HG03159 (cell line): Measurements from ENCODE around the gene FMNL2.

Experiments
- ATAC-seq: cut with Tn5 transposase; IDR thresholded peaks from one replicate; pipeline ENCODE4 v1.9.1; 2021; ENCODE audit warnings: mild to moderate bottlenecking, moderate library complexity; ENCODE audit not compliant: unreplicated experiment

Gene FMNL2

DNA sequence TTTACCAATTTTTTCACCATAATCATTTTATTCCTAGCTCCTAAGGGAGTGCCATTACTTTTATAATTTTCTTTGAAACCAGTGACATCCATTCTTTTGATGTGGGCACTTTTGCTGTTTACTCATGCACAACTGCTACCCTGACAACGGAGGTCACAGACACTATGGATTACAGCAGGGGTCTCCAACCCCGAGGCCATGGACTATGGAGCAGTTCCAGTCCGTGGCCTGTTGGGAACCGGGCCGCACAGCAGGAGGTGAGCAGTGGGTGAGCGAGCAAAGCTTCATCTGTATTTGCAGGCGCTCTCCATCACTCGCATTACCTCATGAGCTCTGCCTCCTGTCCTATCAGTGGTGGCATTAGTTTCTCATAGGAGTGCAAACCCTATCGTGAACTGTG is 347.7 kb downstream of the FMNL2 start:
- no peak for ATAC-seq

DNA sequence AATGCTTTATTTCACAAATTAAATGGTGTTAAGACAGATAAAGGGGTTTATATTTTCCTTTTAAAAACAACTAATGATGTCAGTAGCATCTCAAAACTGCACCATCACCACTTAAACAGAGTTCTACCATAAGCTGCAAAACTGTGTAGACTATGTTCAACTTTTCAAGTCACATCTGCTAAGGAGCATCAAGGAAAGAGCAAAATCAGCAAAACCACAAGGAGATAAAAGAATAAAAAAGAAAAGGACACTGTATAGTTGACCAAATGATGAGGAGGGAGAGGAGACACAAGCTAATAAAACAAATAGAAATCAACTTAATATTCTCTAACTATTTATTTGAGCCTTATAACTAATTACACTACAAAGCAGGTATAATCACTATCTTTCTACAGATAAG is 348.4 kb downstream of the FMNL2 start:
- ATAC-seq, result no peak

DNA sequence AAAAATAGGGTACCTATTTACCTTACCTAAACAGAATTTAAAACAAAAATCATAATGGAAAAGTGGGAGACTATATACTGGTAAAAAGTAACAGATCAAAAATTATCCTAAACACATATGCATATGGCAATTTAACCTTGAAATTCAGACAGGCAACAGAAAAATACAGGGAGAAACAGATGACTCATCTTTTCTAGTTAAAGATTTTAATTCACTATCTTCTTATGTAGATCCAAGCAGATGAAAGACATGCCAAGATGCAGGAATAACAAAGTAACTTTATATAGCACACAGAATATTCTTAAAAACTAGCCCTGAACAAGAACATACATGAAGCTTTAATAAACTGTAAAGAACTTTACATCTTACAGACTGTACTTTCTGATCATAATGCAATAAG is 351.3 kb downstream of the FMNL2 start:
- ATAC-seq, result no peak

DNA sequence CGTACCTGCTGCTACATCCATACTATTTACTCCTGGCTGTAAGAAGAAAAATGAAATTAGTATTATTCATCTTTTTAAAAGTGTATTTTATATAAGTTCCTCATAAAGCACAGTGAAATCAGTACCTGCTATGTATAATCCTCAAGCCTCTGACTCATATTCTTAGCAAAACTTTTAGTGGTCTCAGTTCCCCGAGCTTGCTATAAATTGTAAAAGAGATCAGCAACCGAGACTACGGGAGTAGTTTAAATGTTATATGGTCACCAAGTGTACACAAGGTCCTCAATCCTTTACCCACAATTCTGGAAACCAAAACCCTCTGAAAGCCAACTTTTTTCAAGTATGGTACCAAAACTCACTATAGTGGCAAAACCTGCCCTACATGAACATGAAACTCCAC is 358.1 kb downstream of the FMNL2 start:
- ATAC-seq, result peak; percentile 93

DNA sequence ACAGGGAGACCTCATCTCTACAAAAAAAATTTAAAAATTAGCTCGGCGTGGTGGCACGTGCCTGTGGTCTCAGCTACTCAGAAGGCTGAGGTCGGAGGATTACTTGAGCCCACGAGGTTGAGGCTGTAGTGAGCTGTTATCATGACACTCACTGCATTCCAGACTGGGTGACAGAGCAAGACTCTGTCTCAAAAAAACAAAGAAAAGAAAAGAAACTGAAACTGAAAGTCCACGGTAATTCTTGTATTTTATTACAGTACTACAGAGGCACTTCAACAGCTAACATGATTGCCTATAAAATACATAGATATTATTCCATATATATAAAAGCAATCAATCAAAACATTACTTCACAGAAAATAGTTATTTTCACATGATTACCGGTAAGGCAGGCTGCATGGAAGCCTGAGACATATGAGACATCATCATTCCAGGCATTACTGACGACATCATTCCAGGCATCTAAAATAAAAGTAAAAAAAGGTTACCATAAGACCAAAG is 359.2 kb downstream of the FMNL2 start:
- peak; percentile 44 for ATAC-seq

DNA sequence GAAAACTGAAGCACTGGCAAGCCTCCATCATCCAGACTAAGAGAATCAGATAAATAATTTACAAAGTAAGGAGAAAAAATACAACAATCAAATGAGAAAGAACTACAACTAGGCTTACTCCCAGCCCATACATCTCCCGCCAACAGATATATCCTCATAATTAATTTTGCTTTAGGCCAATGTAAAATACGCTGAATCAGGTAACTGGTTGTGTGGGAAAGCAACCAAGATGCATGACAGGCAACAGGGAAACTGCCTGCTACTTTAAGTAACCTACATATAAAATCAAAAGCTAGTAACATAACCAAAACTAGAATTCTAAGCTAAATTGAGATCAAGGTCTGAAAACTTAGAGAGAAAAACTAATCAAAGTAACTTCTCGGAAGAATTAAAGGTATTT is 360.8 kb downstream of the FMNL2 start:
- no peak for ATAC-seq

DNA sequence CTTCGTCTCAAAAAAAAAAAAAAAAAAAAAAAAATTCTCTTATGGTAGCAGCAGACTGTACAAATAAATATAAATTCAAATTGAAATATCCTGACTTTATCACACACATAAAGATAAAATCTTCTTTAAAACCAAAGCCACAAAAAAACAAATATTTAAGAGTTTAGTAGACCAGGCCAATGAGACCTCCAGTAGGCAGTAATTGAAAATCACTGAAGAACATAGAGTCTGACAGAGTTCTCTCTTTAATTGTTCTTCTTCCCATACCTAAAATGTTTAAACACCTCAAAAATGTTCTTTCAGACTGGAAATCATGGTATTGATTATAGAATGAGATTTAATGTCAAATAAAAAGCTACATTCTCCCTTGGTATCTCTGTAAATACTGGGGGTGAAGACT is 361.5 kb downstream of the FMNL2 start:
- ATAC-seq, result no peak
